Right kidney (tissue), 1 donor: Measurements from ENCODE around the gene KIF26B.

Source experiments
- DNase-seq: peaks from one replicate; pipeline ENCODE4 v3.0.0-alpha.2; 2016

Gene KIF26B

GRCh38 chr1:245209658-245210435, 55.1 kb downstream of the KIF26B start:
- no peak for DNase-seq

DNA sequence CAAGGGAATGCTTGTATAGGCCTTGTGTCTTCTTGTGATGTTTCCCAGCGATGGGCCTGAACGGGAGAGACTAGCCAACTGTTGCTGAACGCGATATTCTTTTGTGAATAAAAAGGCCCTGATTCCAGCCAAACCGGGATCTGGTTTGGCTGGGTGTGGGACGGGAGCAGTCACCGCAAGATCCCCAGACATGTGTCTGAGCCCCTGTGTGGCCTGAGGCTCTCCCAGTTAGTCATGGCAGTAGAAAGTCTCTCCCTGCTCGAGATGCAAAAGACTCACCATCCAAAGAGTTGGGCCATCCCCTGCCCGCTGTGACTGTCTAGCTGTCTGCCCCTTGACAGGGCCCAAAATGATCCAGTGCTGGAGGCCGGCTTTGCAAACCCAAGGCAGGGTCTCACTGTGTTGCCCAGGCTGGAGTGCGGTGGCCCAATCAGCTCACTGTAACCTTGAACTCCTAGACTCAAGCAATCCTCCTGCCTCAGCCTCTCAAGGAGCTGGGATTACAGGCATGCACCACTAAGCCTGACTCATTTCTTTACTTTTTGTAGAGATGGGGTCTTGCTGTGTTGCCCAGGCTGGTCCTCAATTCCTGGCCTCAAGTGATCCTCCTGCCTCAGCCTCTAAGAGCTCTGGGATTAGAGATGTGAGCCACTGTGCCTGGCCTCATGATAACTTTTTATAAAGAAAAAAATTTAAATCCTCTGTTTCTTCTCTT, 56.4 kb downstream of the KIF26B start:
- DNase-seq: no peak

GRCh38 chr1:245211761-245212160, 57.0 kb downstream of the KIF26B start:
- DNase-seq: no peak

DNA sequence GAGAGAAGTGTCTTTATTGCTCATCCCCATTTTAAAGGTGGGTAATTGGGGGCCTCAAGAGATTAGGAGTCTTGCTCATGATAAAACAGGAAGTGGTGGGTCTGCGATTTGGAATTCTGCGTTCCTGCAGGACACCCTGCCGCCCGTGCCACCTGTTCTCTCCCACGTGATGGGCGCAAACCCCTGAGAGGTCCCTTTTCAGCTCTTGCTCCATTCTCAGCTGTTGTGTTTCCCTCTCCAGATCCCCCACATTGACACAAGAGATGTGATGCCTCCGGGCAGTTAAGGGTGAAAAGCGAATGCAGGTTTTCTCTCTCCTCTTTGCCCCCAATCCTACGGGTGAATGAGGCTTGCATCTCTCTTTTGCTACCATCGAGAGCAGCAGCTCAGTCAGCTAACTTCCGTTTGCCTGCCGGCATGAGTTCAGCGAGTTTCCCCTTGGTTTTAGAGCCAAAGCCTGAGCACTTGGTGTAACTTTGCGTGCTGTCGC, 57.5 kb downstream of the KIF26B start:
- no peak for DNase-seq

- DNase-seq: no peak
Observed at GRCh38 chr1:245213066-245213831, 58.5 kb downstream of the KIF26B start.

DNA sequence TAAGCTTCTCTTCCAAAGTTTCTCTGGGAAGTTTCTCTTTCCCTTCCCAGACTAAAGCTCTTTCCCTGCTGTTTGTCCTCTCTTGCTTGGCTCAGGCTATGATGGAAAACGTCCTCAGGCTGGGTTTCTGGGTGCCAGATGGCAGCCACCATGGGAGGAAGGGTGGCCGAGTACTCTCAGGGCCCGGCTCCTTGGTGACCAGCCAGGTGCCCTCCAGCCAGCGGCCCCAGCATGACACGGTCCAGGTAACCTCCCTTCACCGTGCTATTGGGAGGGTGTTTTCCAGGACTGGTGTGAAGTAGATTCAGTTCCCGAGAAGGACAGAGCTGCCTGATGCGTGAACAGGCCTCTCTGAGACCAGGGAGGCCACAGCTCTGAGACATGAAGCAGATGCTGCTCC, 60.3 kb downstream of the KIF26B start:
- no peak for DNase-seq

DNA sequence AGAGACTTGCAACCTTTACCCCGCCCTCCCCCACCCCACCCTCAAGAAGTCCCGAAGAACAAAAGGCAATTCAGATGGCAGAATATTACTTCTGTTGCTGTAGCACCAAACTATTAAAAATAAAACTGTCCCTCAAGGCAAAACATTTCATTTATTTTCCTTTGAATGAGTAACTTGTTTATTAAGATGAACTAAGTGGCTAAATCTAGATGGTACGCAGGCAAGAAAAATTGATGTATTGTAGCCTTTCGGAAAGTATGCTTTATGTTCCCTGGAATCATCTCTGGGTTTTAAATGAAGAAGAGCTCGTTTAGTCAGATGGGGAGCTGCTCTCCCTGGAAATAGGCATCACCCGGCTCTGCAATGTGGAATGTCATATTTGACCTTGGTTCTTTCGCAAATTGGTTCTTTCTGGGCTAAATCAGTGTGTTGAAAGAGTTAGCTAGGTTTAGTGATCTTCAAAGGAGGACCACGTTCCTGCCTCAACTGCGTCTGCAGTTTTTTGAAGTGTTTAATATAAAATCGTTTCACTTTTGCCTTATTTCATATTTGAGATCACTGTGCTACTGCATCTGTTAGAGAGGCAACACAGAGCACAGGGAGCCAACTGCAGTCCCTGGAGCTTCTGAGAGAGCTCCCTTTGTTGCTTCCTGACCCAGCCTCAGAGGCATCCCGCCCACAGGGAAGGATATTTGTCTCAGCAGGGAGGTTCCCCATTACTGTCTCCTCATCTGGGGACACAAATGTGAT, 61.8 kb downstream of the KIF26B start:
- DNase-seq: no peak

- no peak for DNase-seq
Observed at GRCh38 chr1:245217853-245218608, 63.2 kb downstream of the KIF26B start.

GRCh38 chr1:245220381-245220985, 65.7 kb downstream of the KIF26B start:
- no peak for DNase-seq

- DNase-seq: no peak
Observed at GRCh38 chr1:245221805-245222204, 67.0 kb downstream of the KIF26B start.

DNA sequence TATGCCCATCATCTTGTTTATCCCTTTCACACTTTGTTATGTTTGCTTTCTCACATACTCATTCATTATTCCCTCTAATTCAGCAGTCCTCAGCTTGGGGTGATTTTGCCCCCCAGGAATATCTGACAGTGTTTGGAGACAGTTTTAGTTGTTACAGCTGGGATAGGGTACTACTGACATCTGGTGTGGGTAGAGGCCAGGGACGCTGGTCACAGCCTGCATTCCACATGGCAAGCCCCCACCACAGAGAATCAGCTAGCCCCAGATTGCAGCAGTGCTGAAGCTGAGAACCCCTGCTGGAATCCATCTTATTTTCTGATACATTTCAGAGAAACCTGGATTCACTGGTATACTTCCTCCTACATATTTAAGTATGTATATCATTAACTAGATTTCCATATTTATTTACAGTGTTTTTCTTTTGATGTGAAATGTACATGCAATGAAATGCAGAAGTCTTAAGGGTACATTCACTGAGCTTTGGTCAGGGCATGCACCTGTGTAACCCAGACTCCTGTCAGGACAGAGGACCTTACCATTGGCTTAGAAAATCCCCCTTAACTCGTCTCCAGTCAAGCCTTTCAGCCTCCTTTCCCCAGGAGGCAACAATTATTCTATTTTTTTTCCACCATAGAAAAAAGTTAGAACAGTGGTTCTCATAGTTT, 68.3 kb downstream of the KIF26B start:
- no peak for DNase-seq

DNA sequence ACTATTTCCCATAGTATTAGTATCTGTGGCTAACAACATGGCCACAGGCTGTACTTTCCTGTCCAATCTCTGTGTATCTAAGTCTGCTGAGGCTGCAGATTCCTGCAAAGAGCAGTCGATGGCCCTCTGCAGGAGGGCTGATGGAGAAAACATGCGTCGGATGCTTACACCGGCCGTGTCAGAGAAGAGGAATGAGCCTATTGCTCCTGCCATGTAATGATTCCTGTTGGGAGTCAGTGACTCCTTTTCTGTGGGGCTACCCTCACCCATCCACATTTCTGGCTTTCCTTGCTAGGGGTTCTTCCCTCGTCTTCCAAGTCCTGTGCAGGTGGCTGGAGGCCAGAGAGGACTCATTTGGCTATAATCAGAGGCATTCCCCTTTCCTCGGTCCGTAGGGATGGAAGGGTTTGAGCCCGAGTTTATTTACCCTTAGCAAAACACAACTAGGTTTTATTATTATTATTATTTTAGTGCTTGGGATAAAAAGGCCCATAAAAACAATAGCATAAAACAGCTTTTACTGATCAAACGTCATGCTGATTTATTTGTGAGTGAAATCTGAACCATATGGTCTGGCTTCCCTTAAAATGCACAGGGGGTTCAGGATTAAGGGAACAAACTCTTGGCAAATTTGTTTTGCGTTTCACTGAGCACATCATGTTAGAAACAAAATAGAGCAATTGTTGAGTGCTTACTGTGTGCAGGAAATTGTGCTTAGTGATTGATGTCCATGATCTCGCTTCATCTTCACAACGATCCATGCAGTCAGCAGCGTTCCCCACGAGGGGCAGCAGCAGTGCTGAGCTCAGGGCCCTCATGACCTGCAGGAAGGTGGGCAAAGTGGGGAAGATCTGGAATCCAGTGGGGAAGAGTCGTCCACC, 70.8 kb downstream of the KIF26B start:
- DNase-seq: peak; percentile 49

- DNase-seq: no peak
Observed at GRCh38 chr1:245226203-245226499, 71.4 kb downstream of the KIF26B start.

DNA sequence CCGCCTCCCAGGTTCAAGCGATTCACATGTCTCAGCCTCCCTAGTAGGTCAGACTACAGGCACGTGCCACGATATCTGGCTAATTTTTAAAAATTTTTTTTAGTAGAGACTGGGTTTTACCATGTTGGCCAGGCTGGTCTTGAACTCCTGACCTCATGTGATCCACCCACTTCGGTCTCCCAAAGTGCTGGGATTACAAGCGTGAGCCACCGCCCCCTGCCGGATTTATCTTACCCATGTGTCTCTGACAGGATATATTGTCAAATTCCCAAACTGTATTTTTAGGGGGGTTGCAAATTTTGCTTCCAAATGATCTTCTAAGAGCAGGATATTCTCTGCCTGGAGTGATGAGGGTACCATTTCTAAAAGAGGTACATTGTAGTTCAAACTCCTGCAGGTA, 74.3 kb downstream of the KIF26B start:
- no peak for DNase-seq

DNA sequence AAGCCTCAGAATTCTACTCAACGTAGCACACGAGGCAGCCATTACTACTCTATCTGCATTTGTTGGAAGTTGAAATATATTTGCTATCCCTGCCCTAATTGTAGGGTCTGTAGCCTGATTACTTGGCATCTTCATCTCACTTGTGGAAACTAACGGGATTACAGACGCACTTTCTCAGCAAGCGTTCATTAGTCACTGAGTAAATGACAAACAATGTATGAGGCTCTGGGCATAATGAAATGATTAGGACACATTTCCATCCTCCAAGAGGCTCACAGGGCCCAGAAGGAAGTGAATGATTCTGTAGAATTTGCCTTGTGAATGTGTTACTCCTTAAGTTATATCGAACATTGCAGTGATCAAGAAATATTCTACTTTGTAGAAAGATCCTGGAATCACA, 78.1 kb downstream of the KIF26B start:
- DNase-seq: no peak

GRCh38 chr1:245234217-245235081, 79.7 kb downstream of the KIF26B start:
- peak; percentile 51 for DNase-seq

GRCh38 chr1:245235156-245235555, 80.4 kb downstream of the KIF26B start:
- DNase-seq: no peak

- no peak for DNase-seq
Observed at GRCh38 chr1:245240648-245241165, 85.9 kb downstream of the KIF26B start.
